Measurements from ENCODE around the gene BSN. TPM values are rescaled to one million over a fixed set of nuclear protein-coding genes. Genes with fewer than 3 reads are reported as not detected.

BSN gene
- total and polyA plus RNA-seq, 5 experiments from 2014 or later: 0.19 to 0.23 (median 0.22) TPM; not detected in 2

GRCh38 chr3:49657208-49657915 is 103.1 kb downstream of the BSN start:
- Mint-ChIP-seq H3K4me3 (no peak overlapping the region), H3K27me3 (peaks cover 0 to 12% (median 6%) of the 10 kb centered on the region in 5 donors), H3K36me3 (no peaks in the 10 kb centered on the region), H3K27ac (no peak overlapping the region), H3K4me1 (no peaks in the 10 kb centered on the region), H3K9me3 (no peaks in the 10 kb centered on the region)
- DNase-seq (no peak), ATAC-seq (no peak)
- POLR2A ChIA-PET: no interaction called here

GRCh38 chr3:49658711-49659110 is 104.4 kb downstream of the BSN start:
- H3K9me3 Mint-ChIP-seq: no peaks in the 10 kb centered on the region
- H3K36me3 Mint-ChIP-seq: no peaks in the 10 kb centered on the region
- peaks cover 0 to 12% (median 6%) of the 10 kb centered on the region in 5 donors for H3K27me3 Mint-ChIP-seq
- H3K4me1 Mint-ChIP-seq: no peaks in the 10 kb centered on the region
- H3K27ac Mint-ChIP-seq: no peak overlapping the region
- ATAC-seq: no peak
- no peak overlapping the region for H3K4me3 Mint-ChIP-seq
- POLR2A ChIA-PET: no interaction called here
- DNase-seq: no peak

DNA sequence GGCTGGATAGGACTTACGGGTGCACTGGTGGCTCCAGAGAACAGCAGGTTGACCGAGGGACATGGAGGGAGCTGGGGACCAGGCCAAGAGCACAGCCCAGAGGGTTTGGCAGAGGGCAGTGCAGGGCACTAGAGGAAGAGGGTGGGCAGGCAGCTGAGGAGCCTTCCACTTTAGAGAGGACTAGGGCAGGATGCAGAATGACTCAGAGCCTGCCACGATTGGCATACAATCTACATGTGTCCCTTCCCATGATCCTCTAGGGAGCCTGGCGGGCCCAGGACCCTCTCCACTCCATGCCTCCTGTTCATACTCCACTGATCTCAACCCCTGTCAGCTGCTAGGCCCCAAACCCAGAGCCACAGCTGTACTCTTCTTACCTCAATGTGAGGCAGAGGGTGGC is 105.5 kb downstream of the BSN start:
- DNase-seq (no peak), ATAC-seq (no peak)
- Mint-ChIP-seq H3K36me3 (no peaks in the 10 kb centered on the region), H3K27me3 (peaks cover 0 to 12% (median 6%) of the 10 kb centered on the region in 5 donors), H3K4me3 (no peak overlapping the region), H3K27ac (no peak overlapping the region), H3K9me3 (no peaks in the 10 kb centered on the region), H3K4me1 (no peaks in the 10 kb centered on the region)
- POLR2A ChIA-PET: no interaction called here

DNA sequence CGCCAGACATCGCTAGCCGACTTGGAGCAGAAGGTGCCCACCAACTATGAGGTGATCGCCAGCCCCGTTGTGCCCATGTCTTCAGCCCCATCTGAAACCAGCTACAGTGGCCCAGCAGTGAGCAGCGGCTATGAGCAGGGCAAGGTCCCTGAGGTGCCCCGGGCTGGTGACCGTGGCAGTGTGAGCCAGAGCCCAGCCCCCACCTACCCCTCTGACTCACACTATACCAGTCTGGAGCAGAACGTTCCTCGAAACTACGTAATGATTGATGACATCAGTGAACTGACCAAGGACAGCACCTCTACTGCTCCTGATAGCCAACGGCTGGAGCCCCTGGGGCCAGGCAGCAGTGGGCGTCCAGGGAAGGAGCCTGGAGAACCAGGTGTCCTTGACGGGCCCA is 107.0 kb downstream of the BSN start:
- peaks cover 0 to 9% (median 5%) of the 10 kb centered on the region in 5 donors for H3K27me3 Mint-ChIP-seq
- ATAC-seq (no peak), DNase-seq (no peak)
- H3K4me1 Mint-ChIP-seq: no peaks in the 10 kb centered on the region
- H3K36me3 Mint-ChIP-seq: no peaks in the 10 kb centered on the region
- no peak overlapping the region for H3K27ac Mint-ChIP-seq
- H3K4me3 Mint-ChIP-seq: no peak overlapping the region
- POLR2A ChIA-PET: no interaction called here
- no peaks in the 10 kb centered on the region for H3K9me3 Mint-ChIP-seq

GRCh38 chr3:49662021-49662420 is 107.7 kb downstream of the BSN start:
- Mint-ChIP-seq H3K27me3 (peaks cover 0 to 7% (median 2%) of the 10 kb centered on the region in 5 donors), H3K9me3 (no peaks in the 10 kb centered on the region), H3K4me1 (no peaks in the 10 kb centered on the region), H3K4me3 (no peak overlapping the region), H3K27ac (no peak overlapping the region), H3K36me3 (no peaks in the 10 kb centered on the region)
- no peak for ATAC-seq
- DNase-seq: no peak
- POLR2A ChIA-PET: interaction anchor here (1.0 kb wide), 1 partner anchor 10 kb away, joined by 4 read pairs; no protein-coding TSS in a partner anchor

DNA sequence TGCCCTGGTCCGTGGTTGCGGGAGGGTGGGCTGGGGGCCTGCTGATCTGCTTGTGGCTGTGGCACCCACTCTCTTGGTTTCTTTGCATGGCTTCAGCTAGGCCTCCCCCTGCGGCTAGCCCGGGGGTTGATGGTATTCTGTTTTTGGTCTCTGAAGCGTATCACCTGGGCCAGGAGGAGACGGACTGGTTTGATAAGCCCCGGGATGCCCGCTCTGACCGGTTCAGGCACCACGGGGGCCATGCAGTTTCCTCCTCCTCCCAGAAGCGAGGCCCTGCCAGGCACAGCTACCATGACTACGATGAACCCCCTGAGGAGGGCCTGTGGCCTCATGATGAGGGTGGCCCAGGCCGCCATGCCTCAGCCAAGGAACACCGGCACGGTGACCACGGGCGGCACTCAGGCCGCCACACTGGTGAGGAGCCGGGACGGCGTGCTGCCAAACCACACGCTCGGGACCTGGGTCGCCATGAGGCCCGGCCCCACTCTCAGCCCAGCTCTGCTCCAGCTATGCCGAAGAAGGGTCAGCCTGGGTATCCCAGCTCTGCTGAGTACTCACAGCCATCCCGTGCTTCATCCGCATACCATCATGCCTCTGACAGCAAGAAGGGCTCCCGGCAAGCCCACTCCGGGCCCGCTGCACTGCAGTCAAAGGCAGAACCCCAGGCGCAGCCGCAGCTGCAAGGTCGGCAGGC is 108.6 kb downstream of the BSN start:
- Mint-ChIP-seq H3K27me3 (peaks cover 0 to 3% (median 0%) of the 10 kb centered on the region in 5 donors), H3K4me1 (no peaks in the 10 kb centered on the region), H3K4me3 (no peak overlapping the region), H3K27ac (no peak overlapping the region), H3K9me3 (no peaks in the 10 kb centered on the region), H3K36me3 (no peaks in the 10 kb centered on the region)
- DNase-seq: no peak
- POLR2A ChIA-PET: interaction anchor here (1.0 kb wide), 1 partner anchor 9 kb away, joined by 4 read pairs; no protein-coding TSS in a partner anchor
- no peak for ATAC-seq

DNA sequence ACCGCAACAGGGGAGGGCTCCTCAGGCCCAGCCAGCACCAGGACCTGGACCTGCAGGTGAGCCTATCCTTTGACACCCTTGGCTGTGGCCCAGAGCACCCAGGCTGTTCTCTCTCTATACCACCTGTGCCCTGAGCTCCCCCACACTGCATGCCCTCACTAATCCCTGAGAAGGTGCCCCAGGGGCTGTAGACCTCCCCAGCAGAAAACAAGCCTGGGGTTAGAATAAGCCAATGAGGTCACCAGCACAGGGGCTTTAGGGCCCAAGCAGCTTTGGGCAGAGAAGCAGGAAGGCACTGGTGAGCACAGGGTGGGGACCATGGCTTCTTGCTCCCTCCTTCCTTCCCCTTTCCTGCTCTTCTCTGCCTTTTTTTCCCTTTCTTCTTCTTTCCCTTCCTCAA is 109.6 kb downstream of the BSN start:
- no peak overlapping the region for H3K4me3 Mint-ChIP-seq
- H3K27ac Mint-ChIP-seq: no peak overlapping the region
- no peaks in the 10 kb centered on the region for H3K36me3 Mint-ChIP-seq
- POLR2A ChIA-PET: no interaction called here
- ATAC-seq: no peak
- no peak for DNase-seq
- H3K27me3 Mint-ChIP-seq: peaks cover 0 to 3% (median 0%) of the 10 kb centered on the region in 5 donors
- H3K4me1 Mint-ChIP-seq: no peaks in the 10 kb centered on the region
- no peaks in the 10 kb centered on the region for H3K9me3 Mint-ChIP-seq

DNA sequence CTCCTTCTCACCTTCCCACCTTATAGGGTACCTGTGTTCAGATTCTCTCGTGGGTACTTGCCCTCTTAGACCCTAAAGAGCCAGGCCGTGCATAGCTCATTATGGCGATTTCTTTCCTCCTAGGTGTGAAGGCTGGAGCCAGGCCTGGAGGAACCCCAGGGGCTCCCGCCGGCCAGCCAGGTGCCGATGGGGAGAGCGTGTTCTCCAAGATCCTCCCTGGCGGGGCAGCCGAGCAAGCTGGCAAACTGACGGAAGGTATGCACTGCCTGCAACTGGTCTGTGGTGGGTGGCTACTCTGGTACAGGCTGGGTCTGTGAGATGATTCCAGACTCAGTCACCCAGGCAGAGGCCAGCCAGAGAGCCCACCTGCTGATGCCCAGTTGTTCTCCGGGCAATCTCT is 110.0 kb downstream of the BSN start:
- no peaks in the 10 kb centered on the region for H3K36me3 Mint-ChIP-seq
- H3K4me3 Mint-ChIP-seq: no peak overlapping the region
- no peaks in the 10 kb centered on the region for H3K4me1 Mint-ChIP-seq
- ATAC-seq (no peak), DNase-seq (no peak)
- H3K27ac Mint-ChIP-seq: no peak overlapping the region
- no peaks in the 10 kb centered on the region for H3K9me3 Mint-ChIP-seq
- H3K27me3 Mint-ChIP-seq: peaks cover 0 to 3% (median 0%) of the 10 kb centered on the region in 5 donors
- POLR2A ChIA-PET: interaction anchor here (0.7 kb wide), 1 partner anchor 207 kb away, joined by 4 read pairs; no protein-coding TSS in a partner anchor

GRCh38 chr3:49665822-49666519 is 111.7 kb downstream of the BSN start:
- H3K36me3 Mint-ChIP-seq: no peaks in the 10 kb centered on the region
- POLR2A ChIA-PET: no interaction called here
- ATAC-seq (no peak), DNase-seq (no peak)
- no peaks in the 10 kb centered on the region for H3K9me3 Mint-ChIP-seq
- H3K4me1 Mint-ChIP-seq: no peaks in the 10 kb centered on the region
- H3K27me3 Mint-ChIP-seq: no peaks in the 10 kb centered on the region
- no peak overlapping the region for H3K4me3 Mint-ChIP-seq
- no peak overlapping the region for H3K27ac Mint-ChIP-seq

GRCh38 chr3:49666592-49666991 is 112.3 kb downstream of the BSN start:
- Mint-ChIP-seq H3K9me3 (no peaks in the 10 kb centered on the region), H3K36me3 (no peaks in the 10 kb centered on the region), H3K4me1 (peaks cover 0 to 2% (median 0%) of the 10 kb centered on the region in 4 donors), H3K27ac (no peak overlapping the region), H3K27me3 (no peaks in the 10 kb centered on the region), H3K4me3 (no peak overlapping the region)
- no peak for ATAC-seq
- no peak for DNase-seq
- POLR2A ChIA-PET: interaction anchor here (0.6 to 0.7 kb wide), 2 partner anchors 9 to 109 kb away, joined by 3 to 6 read pairs; no protein-coding TSS in a partner anchor

DNA sequence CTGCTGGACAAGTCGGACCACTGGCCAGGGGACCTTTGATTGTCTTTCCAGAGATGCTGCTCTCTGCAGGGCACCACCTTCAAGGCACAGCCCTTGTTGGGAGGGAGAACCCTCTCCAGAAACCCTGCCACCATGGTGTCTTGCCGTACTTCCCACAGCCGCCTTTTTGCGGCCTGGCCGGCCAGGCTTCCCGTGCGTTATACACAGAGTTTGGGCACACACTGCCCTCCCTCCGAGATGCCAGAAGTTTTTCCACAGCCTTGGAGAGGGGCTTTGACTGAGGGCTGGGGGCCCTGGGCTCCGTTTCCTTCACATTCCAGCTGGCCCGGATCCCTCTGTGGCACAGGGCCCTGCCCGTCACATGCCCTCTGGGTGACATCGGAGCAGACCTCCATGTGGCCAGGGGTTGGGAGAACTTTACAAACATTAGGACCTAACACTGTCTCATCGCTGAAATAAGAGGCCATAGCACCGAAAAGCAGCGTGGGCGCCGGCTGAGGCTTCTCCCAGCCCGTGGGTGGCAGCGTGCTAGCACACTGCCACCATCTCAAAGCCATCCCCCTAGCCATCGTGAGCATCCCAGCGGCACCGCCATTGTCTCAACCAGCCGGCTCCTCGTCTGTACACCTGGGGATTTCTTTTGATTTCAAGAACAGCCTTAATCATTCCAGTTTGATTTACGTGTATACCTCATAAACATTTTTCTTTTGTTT is 113.6 kb downstream of the BSN start:
- POLR2A ChIA-PET: no interaction called here
- H3K9me3 Mint-ChIP-seq: no peaks in the 10 kb centered on the region

GRCh38 chr3:49668414-49668797 is 114.1 kb downstream of the BSN start:
- Mint-ChIP-seq H3K27me3 (no peaks in the 10 kb centered on the region), H3K27ac (no peak overlapping the region), H3K4me3 (no peak overlapping the region), H3K36me3 (no peaks in the 10 kb centered on the region), H3K9me3 (no peaks in the 10 kb centered on the region), H3K4me1 (peaks cover 5 to 12% (median 11%) of the 10 kb centered on the region in 4 donors)
- no peak for DNase-seq
- ATAC-seq: no peak
- POLR2A ChIA-PET: no interaction called here

More for the DNA sequence above, 113.6 kb downstream of the BSN start:
- no peak overlapping the region for H3K4me3 Mint-ChIP-seq
- H3K27ac Mint-ChIP-seq: no peak overlapping the region
- H3K4me1 Mint-ChIP-seq: peaks cover 5 to 8% (median 6%) of the 10 kb centered on the region in 4 donors
- no peaks in the 10 kb centered on the region for H3K36me3 Mint-ChIP-seq
- DNase-seq (no peak), ATAC-seq (no peak)
- no peaks in the 10 kb centered on the region for H3K27me3 Mint-ChIP-seq
